HUES64 (cell line): Measurements from ENCODE around the gene MOAP1.
"Not testable (repeated sequence)": the region's sequence is repeated elsewhere in the genome, so short reads cannot be mapped to it uniquely, and the experiment has no call there.

Experiments used
- H3K27ac ChIP-seq: 2 replicates; pipeline ENCODE4 v1.7.0; 2013; ENCODE audit warnings: low read depth, low read length, inconsistent platforms
- H3K27me3 ChIP-seq: 2 replicates; pipeline ENCODE4 v1.6.1; 2013; ENCODE audit warnings: mild to moderate bottlenecking, low read length; ENCODE audit not compliant: insufficient read depth
- H3K36me3 ChIP-seq: 2 replicates; pipeline ENCODE4 v1.6.1; 2013; ENCODE audit warnings: mild to moderate bottlenecking, low read length; ENCODE audit not compliant: insufficient read depth
- H3K4me1 ChIP-seq: 2 replicates; pipeline ENCODE4 v1.6.1; 2013; ENCODE audit warnings: mild to moderate bottlenecking, low read length, moderate library complexity; ENCODE audit not compliant: insufficient read depth
- H3K4me3 ChIP-seq: 2 replicates; pipeline ENCODE4 v1.5.1; 2013; ENCODE audit warnings: mild to moderate bottlenecking, low read length, moderate library complexity
- H3K9ac ChIP-seq: 2 replicates; pipeline ENCODE4 v1.6.1; 2013; ENCODE audit warnings: mild to moderate bottlenecking, low read depth, low read length
- H3K9me3 ChIP-seq: 2 replicates; pipeline ENCODE4 v1.6.1; 2013; ENCODE audit warnings: low read depth, low read length; ENCODE audit not compliant: insufficient read depth
- WGBS: fragments of 150-250, 120-280 bp; methylation state at CpG from one replicate; pipeline ENCODE4 v1.1.7; 2013; ENCODE audit warnings: missing lambda C conversion rate; 5-methylcytosine and 5-hydroxymethylcytosine counted together

The MOAP1 gene

DNA sequence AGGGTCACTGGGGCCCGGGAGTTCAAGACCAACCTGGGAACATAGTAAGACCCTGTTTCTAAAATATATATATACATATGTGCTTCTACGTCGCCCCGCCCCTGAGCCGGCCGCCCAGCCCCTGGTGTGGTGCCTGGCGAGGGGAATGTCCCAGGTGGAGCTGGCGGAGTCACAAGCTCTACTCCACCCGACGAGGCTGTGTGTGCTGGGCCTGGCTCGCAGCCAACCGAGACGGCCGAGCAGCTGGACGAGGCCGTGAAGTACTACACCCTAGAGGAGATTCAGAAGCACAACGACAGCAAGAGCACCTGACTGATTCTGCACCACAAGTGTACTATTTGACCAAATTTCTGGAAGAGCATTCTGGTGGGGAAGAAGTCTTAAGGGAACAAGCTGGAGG, 46.8 kb downstream of the MOAP1 start:
- H3K27me3 ChIP-seq, result no peaks in the 10 kb centered on the region
- H3K36me3 ChIP-seq, result no peaks in the 10 kb centered on the region
- no peak overlapping the region for H3K27ac ChIP-seq
- no peaks in the 10 kb centered on the region for H3K4me1 ChIP-seq
- WGBS, result 85% methylated on average over 17 of the region's 17 CpGs
- no peak overlapping the region for H3K4me3 ChIP-seq
- H3K9ac ChIP-seq, result no peak overlapping the region
- H3K9me3 ChIP-seq, result no peaks in the 10 kb centered on the region

- not testable (repeated sequence) for H3K4me1 ChIP-seq, H3K27ac ChIP-seq, H3K27me3 ChIP-seq, H3K4me3 ChIP-seq, H3K36me3 ChIP-seq, H3K9me3 ChIP-seq, H3K9ac ChIP-seq
- WGBS, result 93% methylated on average over 13 of the region's 13 CpGs
These were observed 48.2 kb downstream of the MOAP1 start for GRCh38 chr14:93136508-93136907.

GRCh38 chr14:93136009-93136408, 48.7 kb downstream of the MOAP1 start:
- H3K4me1 ChIP-seq, result no peaks in the 10 kb centered on the region
- H3K27ac ChIP-seq, result no peak overlapping the region
- no peaks in the 10 kb centered on the region for H3K36me3 ChIP-seq
- WGBS, result 88% methylated on average over 8 of the region's 8 CpGs
- H3K27me3 ChIP-seq, result no peaks in the 10 kb centered on the region
- no peak overlapping the region for H3K4me3 ChIP-seq
- no peak overlapping the region for H3K9ac ChIP-seq
- H3K9me3 ChIP-seq, result no peaks in the 10 kb centered on the region

DNA sequence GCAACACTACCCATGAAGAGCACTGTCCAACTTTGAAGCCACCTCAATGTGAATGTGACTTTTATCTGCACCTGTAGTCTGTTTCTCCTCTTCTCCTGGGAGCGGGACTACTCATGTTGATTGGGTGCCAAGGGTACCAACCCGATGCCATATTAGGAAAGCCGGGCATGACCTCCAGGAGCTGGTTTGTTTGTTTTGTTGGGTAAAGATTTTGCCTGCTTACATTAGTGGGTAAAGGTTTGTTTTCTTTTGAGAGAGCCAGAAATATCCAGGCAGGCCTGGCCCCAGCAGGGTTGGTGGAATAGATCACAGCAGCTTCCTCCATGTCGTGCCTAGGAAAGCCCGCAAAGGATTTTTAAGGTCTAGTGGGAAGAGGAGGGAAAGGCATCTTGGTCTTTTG, 49.3 kb downstream of the MOAP1 start:
- no peaks in the 10 kb centered on the region for H3K9me3 ChIP-seq
- H3K36me3 ChIP-seq, result no peaks in the 10 kb centered on the region
- WGBS, result 93% methylated on average over 5 of the region's 5 CpGs
- H3K9ac ChIP-seq, result no peak overlapping the region
- no peaks in the 10 kb centered on the region for H3K4me1 ChIP-seq
- H3K27me3 ChIP-seq, result no peaks in the 10 kb centered on the region
- H3K4me3 ChIP-seq, result no peak overlapping the region
- H3K27ac ChIP-seq, result no peak overlapping the region

- WGBS, result 91% methylated on average over 8 of the region's 8 CpGs
- Histone ChIP-seq H3K9ac (no peak overlapping the region), H3K36me3 (no peaks in the 10 kb centered on the region)
These were observed 51.2 kb downstream of the MOAP1 start for GRCh38 chr14:93133464-93133863.

DNA sequence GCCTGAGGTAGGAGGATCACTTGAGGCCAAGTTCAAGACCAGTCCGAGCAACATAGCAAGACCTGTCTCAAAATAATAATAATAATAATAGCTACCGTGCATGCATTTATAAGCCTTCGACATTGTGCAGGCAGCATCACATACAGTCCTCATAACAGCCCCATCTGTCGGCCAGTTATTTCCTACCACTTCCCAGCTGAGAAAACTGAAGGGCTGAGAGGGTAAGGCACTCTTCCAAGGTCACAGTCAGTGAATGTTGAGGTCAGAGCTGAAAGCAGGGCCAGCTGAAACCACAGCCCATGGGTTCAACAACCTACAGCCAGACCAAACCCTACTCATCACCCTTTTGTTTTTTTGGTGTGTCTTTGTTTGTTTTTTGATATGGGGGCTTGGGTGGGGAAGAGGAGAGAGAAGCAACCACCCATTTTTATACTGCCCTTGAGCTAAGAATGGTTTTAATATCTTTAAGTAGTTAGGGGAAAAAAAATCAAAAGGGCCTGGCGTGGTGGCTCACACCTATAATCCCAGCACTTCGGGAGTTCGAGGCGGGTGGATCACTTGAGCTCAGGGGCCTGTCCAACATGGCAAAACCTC, 52.1 kb downstream of the MOAP1 start:
- Histone ChIP-seq H3K4me1 (no peaks in the 10 kb centered on the region), H3K36me3 (no peaks in the 10 kb centered on the region), H3K27me3 (no peaks in the 10 kb centered on the region), H3K27ac (no peak overlapping the region), H3K4me3 (no peak overlapping the region), H3K9me3 (no peaks in the 10 kb centered on the region), H3K9ac (no peak overlapping the region)
- WGBS, result 87% methylated on average over 7 of the region's 8 CpGs

More at GRCh38 chr14:93133464-93133863, 51.2 kb downstream of the MOAP1 start:
- H3K4me1 ChIP-seq, result no peaks in the 10 kb centered on the region
- H3K27me3 ChIP-seq, result no peaks in the 10 kb centered on the region
- H3K9me3 ChIP-seq, result no peaks in the 10 kb centered on the region
- no peak overlapping the region for H3K27ac ChIP-seq
- no peak overlapping the region for H3K4me3 ChIP-seq
